Keratinocyte (primary cell): Measurements from ENCODE around the gene KAT2B.

ENCODE experiments used
- EZH2 ChIP-seq: IDR thresholded peaks from one replicate; pipeline ENCODE4 v1.6.1; 2012; ENCODE audit warnings: inconsistent platforms, mild to moderate bottlenecking, low read length, moderate library complexity
- TF ChIP-seq, protein P1 (sequence below), 3 experiments: IDR thresholded peaks in 1 of 3; conservative IDR thresholded peaks in 1 of 3; optimal IDR thresholded peaks in 1 of 3; 2 replicates in 2 of 3; 3 replicates in 1 of 3; pipeline versions ENCODE3 to v1.5.1; 2011; ENCODE audit warnings: low read length in 3 of 3, mild to moderate bottlenecking in 3 of 3, moderate library complexity in 2 of 3, control low read depth in 1 of 3, inconsistent platforms in 1 of 3; ENCODE audit not compliant: insufficient read depth in 2 of 3; ENCODE audit errors: extremely low read depth in 1 of 3

- TF ChIP-seq, protein P1, sequence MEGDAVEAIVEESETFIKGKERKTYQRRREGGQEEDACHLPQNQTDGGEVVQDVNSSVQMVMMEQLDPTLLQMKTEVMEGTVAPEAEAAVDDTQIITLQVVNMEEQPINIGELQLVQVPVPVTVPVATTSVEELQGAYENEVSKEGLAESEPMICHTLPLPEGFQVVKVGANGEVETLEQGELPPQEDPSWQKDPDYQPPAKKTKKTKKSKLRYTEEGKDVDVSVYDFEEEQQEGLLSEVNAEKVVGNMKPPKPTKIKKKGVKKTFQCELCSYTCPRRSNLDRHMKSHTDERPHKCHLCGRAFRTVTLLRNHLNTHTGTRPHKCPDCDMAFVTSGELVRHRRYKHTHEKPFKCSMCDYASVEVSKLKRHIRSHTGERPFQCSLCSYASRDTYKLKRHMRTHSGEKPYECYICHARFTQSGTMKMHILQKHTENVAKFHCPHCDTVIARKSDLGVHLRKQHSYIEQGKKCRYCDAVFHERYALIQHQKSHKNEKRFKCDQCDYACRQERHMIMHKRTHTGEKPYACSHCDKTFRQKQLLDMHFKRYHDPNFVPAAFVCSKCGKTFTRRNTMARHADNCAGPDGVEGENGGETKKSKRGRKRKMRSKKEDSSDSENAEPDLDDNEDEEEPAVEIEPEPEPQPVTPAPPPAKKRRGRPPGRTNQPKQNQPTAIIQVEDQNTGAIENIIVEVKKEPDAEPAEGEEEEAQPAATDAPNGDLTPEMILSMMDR (optimal IDR thresholded peaks at IDR 0.05 in 1 of 3, IDR thresholded peaks at IDR 0.05 in 1 of 3, conservative IDR thresholded peaks at IDR 0.05 in 1 of 3; ENCODE audit: extremely low read depth in 1 of 3, insufficient read depth in 2 of 3, low read length in 3 of 3), result no peak
- TF ChIP-seq EZH2, result no peak
Measured at GRCh38 chr3:20078194-20078714, 38.0 kb downstream of the KAT2B start.
